ENCODE results near the gene MRRF. TPM values are rescaled to one million over a fixed set of nuclear protein-coding genes. Genes with fewer than 3 reads are reported as not detected.
A peak's percentile ranks its signal among the peaks of the same experiment; 100 is the strongest.

Gene MRRF
- total RNA-seq, 1 donor from 2014 or later, result 44.4 TPM

- Mint-ChIP-seq H3K9me3 (peaks cover 8% of the 10 kb centered on the region), H3K27me3 (ENCODE audit: insufficient read depth, low read depth) (peaks cover 14% of the 10 kb centered on the region), H3K36me3 (no peaks in the 10 kb centered on the region), H3K27ac (no peak overlapping the region), H3K4me1 (peaks cover 29% of the 10 kb centered on the region), H3K4me3 (no peak overlapping the region)
- Histone ChIP-seq H3K36me3 (no peaks in the 10 kb centered on the region), H3K4me1 (peaks cover 24% of the 10 kb centered on the region), H3F3A (ENCODE audit: low read depth) (peaks cover 6% of the 10 kb centered on the region), H3K4me3 (no peak overlapping the region), H3K79me2 (ENCODE audit: low read depth) (no peaks in the 10 kb centered on the region), H3K4me2 (no peak overlapping the region), H3K27me3 (peaks cover 19% of the 10 kb centered on the region), H2AFZ (replicated peaks) (no peak overlapping the region), H3K27ac (no peak overlapping the region), H4K20me1 (ENCODE audit: low read depth) (no peaks in the 10 kb centered on the region), H3K9ac (no peak overlapping the region), H3K9me3 (ENCODE audit: low read depth) (no peaks in the 10 kb centered on the region)
- TF ChIP-seq CTCF (IDR thresholded peaks at IDR 0.05), result no peak
- no peak for TF ChIP-seq EZH2 (IDR thresholded peaks at IDR 0.05)
- TF ChIP-seq EZH2phosphoT487 (IDR thresholded peaks at IDR 0.05), result no peak
- DNase-seq (ENCODE audit: low spot score), result no peak
These were observed 112.8 kb downstream of the MRRF start for GRCh38 chr9:122377241-122378164.

- no peak overlapping the region for H2AFZ ChIP-seq (replicated peaks)
- no peak for TF ChIP-seq CTCF (IDR thresholded peaks at IDR 0.05)
- TF ChIP-seq EZH2 (IDR thresholded peaks at IDR 0.05), result no peak
- TF ChIP-seq EZH2phosphoT487 (IDR thresholded peaks at IDR 0.05), result no peak
- H3K27ac ChIP-seq, result no peak overlapping the region
- Mint-ChIP-seq H3K9me3 (peaks cover 8% of the 10 kb centered on the region), H3K4me1 (peaks cover 29% of the 10 kb centered on the region), H3K27ac (no peak overlapping the region), H3K4me3 (peak overlapping the region; percentile 1), H3K36me3 (no peaks in the 10 kb centered on the region), H3K27me3 (ENCODE audit: insufficient read depth, low read depth) (peaks cover 9% of the 10 kb centered on the region)
- no peak for DNase-seq (ENCODE audit: low spot score)
- H4K20me1 ChIP-seq (ENCODE audit: low read depth), result no peaks in the 10 kb centered on the region
- no peak overlapping the region for H3K9ac ChIP-seq
- no peak overlapping the region for H3K4me3 ChIP-seq
- no peaks in the 10 kb centered on the region for H3K9me3 ChIP-seq (ENCODE audit: low read depth)
- no peaks in the 10 kb centered on the region for H3K79me2 ChIP-seq (ENCODE audit: low read depth)
- H3K27me3 ChIP-seq, result peaks cover 12% of the 10 kb centered on the region
- H3K4me1 ChIP-seq, result peaks cover 24% of the 10 kb centered on the region
- H3F3A ChIP-seq (ENCODE audit: low read depth), result peaks cover 6% of the 10 kb centered on the region
- H3K36me3 ChIP-seq, result no peaks in the 10 kb centered on the region
- H3K4me2 ChIP-seq, result no peak overlapping the region
These were observed 113.6 kb downstream of the MRRF start for GRCh38 chr9:122378236-122378635.

- TF ChIP-seq EZH2phosphoT487 (IDR thresholded peaks at IDR 0.05) (no peak), EZH2 (IDR thresholded peaks at IDR 0.05) (no peak), CTCF (IDR thresholded peaks at IDR 0.05) (peak; percentile 60)
- Histone ChIP-seq H3K4me2 (no peak overlapping the region), H3K9me3 (ENCODE audit: low read depth) (no peaks in the 10 kb centered on the region), H3K36me3 (no peaks in the 10 kb centered on the region), H3K27me3 (peaks cover 4% of the 10 kb centered on the region), H4K20me1 (ENCODE audit: low read depth) (no peaks in the 10 kb centered on the region), H3K4me1 (peaks cover 24% of the 10 kb centered on the region), H3K4me3 (no peak overlapping the region), H3K9ac (no peak overlapping the region), H3K27ac (no peak overlapping the region), H2AFZ (replicated peaks) (no peak overlapping the region), H3K79me2 (ENCODE audit: low read depth) (no peaks in the 10 kb centered on the region), H3F3A (ENCODE audit: low read depth) (peaks cover 4% of the 10 kb centered on the region)
- Mint-ChIP-seq H3K27ac (no peak overlapping the region), H3K27me3 (ENCODE audit: insufficient read depth, low read depth) (peaks cover 11% of the 10 kb centered on the region), H3K9me3 (peaks cover 8% of the 10 kb centered on the region), H3K4me3 (no peak overlapping the region), H3K4me1 (peaks cover 29% of the 10 kb centered on the region), H3K36me3 (no peaks in the 10 kb centered on the region)
- no peak for DNase-seq (ENCODE audit: low spot score)
These were observed 114.7 kb downstream of the MRRF start for GRCh38 chr9:122379340-122379739.
